OCI-LY3 (cell line): Measurements from ENCODE around the gene SMYD3.

Source experiments
- H2AFZ ChIP-seq: fragments of 200-600, 300-600 bp; shearing (Covaris generic); 2 replicates; pipeline ENCODE4 v1.6.0; 2014; ENCODE audit warnings: antibody characterized with exemption, low read depth, low read length
- H3K27ac ChIP-seq: fragments of 200-600, 300-600 bp; sonication (generic); 2 replicates; pipeline ENCODE4 v1.5.1; 2014; ENCODE audit warnings: mild to moderate bottlenecking, low read length, moderate library complexity, mixed read lengths
- H3K27me3 ChIP-seq: fragments of 200-600, 300-600 bp; sonication (generic); 2 replicates; pipeline ENCODE4 v1.6.1; 2014; ENCODE audit warnings: low read depth, low read length, mixed read lengths
- H3K36me3 ChIP-seq: fragments of 200-600, 300-600 bp; sonication (generic); replicated peaks from 2 replicates; pipeline ENCODE3; 2014; ENCODE audit warnings: low read depth, low read length, mixed read lengths
- H3K4me1 ChIP-seq: fragments of 300-600, 200-600 bp; sonication (generic); 2 replicates; pipeline ENCODE4 v1.6.1; 2014; ENCODE audit warnings: low read length, mixed read lengths
- H3K4me2 ChIP-seq: fragments of 200-600, 300-600 bp; sonication (generic); 2 replicates; pipeline ENCODE4 v1.6.1; 2014; ENCODE audit warnings: low read length, mixed read lengths
- H3K4me3 ChIP-seq: fragments of 300-600, 200-600 bp; sonication (generic); 2 replicates; pipeline ENCODE4 v1.5.1; 2014; ENCODE audit warnings: antibody characterized with exemption, mild to moderate bottlenecking, low read length, moderate library complexity
- H3K79me2 ChIP-seq: fragments of 300-600, 200-600 bp; shearing (Covaris generic); 2 replicates; pipeline ENCODE4 v1.6.1; 2014; ENCODE audit warnings: mild to moderate bottlenecking, low read length, mixed read lengths
- H3K9ac ChIP-seq: fragments of 300-600, 200-600 bp; shearing (Covaris generic); 2 replicates; pipeline ENCODE4 v1.6.0; 2014; ENCODE audit warnings: mild to moderate bottlenecking, low read length, moderate library complexity
- H3K9me3 ChIP-seq: fragments of 200-600, 300-600 bp; shearing (Covaris generic); 2 replicates; pipeline ENCODE4 v1.6.1; 2014; ENCODE audit warnings: low read length, mixed read lengths; ENCODE audit not compliant: insufficient read depth
- H4K20me1 ChIP-seq: fragments of 200-600, 300-600 bp; sonication (generic); 2 replicates; pipeline ENCODE4 v1.6.1; 2016; ENCODE audit warnings: low read length, mixed read lengths; ENCODE audit not compliant: insufficient read depth
- CTCF ChIP-seq: fragments of 200-600, 300-600 bp; sonication (generic); IDR thresholded peaks from 2 replicates; pipeline ENCODE4 v1.5.1; 2014; ENCODE audit warnings: antibody characterized with exemption, low read length, low read depth
- EZH2phosphoT487 ChIP-seq: fragments of 200-600 bp; shearing (Covaris generic); IDR thresholded peaks from 2 replicates; pipeline ENCODE4 v1.6.1; 2018; ENCODE audit warnings: antibody characterized with exemption, mixed run types, low read depth

Gene SMYD3

DNA sequence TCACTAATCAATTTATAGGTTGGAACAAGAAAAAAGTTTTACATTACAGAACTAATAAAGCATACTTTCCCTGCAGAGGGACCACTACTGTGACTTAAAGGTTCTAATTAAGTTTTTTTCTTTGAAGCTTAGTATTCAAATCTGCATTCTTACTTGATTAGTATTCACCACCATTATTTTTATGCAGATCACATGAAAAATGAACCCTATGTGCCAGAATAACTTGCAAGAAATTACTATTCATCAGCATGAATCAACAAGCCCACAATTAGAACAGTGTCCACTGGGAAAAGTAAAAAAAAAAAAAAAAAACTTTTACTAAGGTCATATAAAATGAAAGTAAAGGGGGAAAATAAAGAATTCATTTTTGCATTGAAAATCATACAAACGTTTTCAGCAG, 90.8 kb downstream of the SMYD3 start:
- H3K4me2 ChIP-seq: no peak overlapping the region
- peaks cover 30% of the 10 kb centered on the region for H3K4me1 ChIP-seq
- no peaks in the 10 kb centered on the region for H3K27me3 ChIP-seq
- no peaks in the 10 kb centered on the region for H4K20me1 ChIP-seq
- no peak overlapping the region for H3K27ac ChIP-seq
- H3K9me3 ChIP-seq: peaks cover 23% of the 10 kb centered on the region; the same call in 1 of the 2 replicates
- no peak overlapping the region for H2AFZ ChIP-seq
- no peaks in the 10 kb centered on the region for H3K79me2 ChIP-seq
- TF ChIP-seq EZH2phosphoT487: no peak
- TF ChIP-seq CTCF: no peak
- H3K4me3 ChIP-seq: no peak overlapping the region
- H3K36me3 ChIP-seq: peaks cover 29% of the 10 kb centered on the region
- H3K9ac ChIP-seq: no peak overlapping the region

DNA sequence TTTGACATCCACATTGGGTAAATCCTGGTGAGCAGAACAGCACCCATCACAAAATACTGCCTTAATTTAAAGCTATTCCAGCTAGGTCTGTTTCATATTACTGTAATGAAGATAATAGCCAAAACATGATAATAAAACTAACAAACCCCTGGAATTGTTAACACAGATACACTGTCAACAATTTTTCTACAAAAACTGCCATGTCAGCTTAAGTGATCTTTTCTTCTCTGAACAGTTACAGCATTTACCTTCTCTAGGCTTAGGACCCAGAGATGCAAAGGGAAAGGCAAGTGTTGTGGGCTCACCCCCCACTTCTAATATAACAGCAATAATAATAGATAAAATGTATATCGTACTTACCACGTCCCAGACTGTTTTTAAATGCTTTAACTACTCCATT, 92.1 kb downstream of the SMYD3 start:
- no peaks in the 10 kb centered on the region for H3K79me2 ChIP-seq
- H3K4me3 ChIP-seq: no peak overlapping the region
- no peak overlapping the region for H2AFZ ChIP-seq
- no peak overlapping the region for H3K27ac ChIP-seq
- peaks cover 29% of the 10 kb centered on the region for H3K36me3 ChIP-seq
- H4K20me1 ChIP-seq: no peaks in the 10 kb centered on the region
- no peaks in the 10 kb centered on the region for H3K27me3 ChIP-seq
- H3K9me3 ChIP-seq: peaks cover 23% of the 10 kb centered on the region; the same call in 1 of the 2 replicates
- H3K4me2 ChIP-seq: no peak overlapping the region
- TF ChIP-seq EZH2phosphoT487: no peak
- H3K4me1 ChIP-seq: peaks cover 24% of the 10 kb centered on the region
- H3K9ac ChIP-seq: no peak overlapping the region

GRCh38 chr1:246413430-246413829, 93.6 kb downstream of the SMYD3 start:
- H4K20me1 ChIP-seq: no peaks in the 10 kb centered on the region
- no peak overlapping the region for H2AFZ ChIP-seq
- H3K27me3 ChIP-seq: no peaks in the 10 kb centered on the region
- H3K27ac ChIP-seq: no peak overlapping the region
- H3K4me2 ChIP-seq: no peak overlapping the region
- no peaks in the 10 kb centered on the region for H3K79me2 ChIP-seq
- H3K9me3 ChIP-seq: peaks cover 17% of the 10 kb centered on the region; the same call in 1 of the 2 replicates
- no peak overlapping the region for H3K4me3 ChIP-seq
- H3K9ac ChIP-seq: no peak overlapping the region
- peaks cover 20% of the 10 kb centered on the region for H3K36me3 ChIP-seq
- TF ChIP-seq CTCF: no peak
- no peak for TF ChIP-seq EZH2phosphoT487
- peaks cover 16% of the 10 kb centered on the region for H3K4me1 ChIP-seq

- no peaks in the 10 kb centered on the region for H3K4me1 ChIP-seq
- no peaks in the 10 kb centered on the region for H4K20me1 ChIP-seq
- no peaks in the 10 kb centered on the region for H3K79me2 ChIP-seq
- no peak overlapping the region for H3K4me3 ChIP-seq
- no peak for TF ChIP-seq EZH2phosphoT487
- H3K27me3 ChIP-seq: no peaks in the 10 kb centered on the region
- H3K9ac ChIP-seq: no peak overlapping the region
- no peaks in the 10 kb centered on the region for H3K9me3 ChIP-seq
- H2AFZ ChIP-seq: no peak overlapping the region
- no peak overlapping the region for H3K27ac ChIP-seq
- no peaks in the 10 kb centered on the region for H3K36me3 ChIP-seq
- no peak overlapping the region for H3K4me2 ChIP-seq
Measured at GRCh38 chr1:246404078-246404477, 103.0 kb downstream of the SMYD3 start.

- Histone ChIP-seq H3K9ac (no peak overlapping the region), H3K4me3 (no peak overlapping the region), H3K9me3 (no peaks in the 10 kb centered on the region), H3K79me2 (no peaks in the 10 kb centered on the region), H2AFZ (no peak overlapping the region), H4K20me1 (no peaks in the 10 kb centered on the region), H3K4me1 (no peaks in the 10 kb centered on the region), H3K4me2 (no peak overlapping the region), H3K36me3 (no peaks in the 10 kb centered on the region), H3K27ac (no peak overlapping the region), H3K27me3 (no peaks in the 10 kb centered on the region)
- TF ChIP-seq CTCF (no peak), EZH2phosphoT487 (no peak)
Measured at GRCh38 chr1:246398126-246398813, 108.8 kb downstream of the SMYD3 start.
